GM21529 (cell line): ENCODE data around the gene SPTBN2.
A peak's percentile ranks its signal among the peaks of the same experiment; 100 is the strongest.

Experiments
- ATAC-seq: cut with Tn5 transposase; IDR thresholded peaks from one replicate; pipeline ENCODE4 v1.9.1; 2021; ENCODE audit not compliant: unreplicated experiment

Gene SPTBN2

GRCh38 chr11:66705587-66706335, 23.3 kb downstream of the SPTBN2 start:
- ATAC-seq = no peak

DNA sequence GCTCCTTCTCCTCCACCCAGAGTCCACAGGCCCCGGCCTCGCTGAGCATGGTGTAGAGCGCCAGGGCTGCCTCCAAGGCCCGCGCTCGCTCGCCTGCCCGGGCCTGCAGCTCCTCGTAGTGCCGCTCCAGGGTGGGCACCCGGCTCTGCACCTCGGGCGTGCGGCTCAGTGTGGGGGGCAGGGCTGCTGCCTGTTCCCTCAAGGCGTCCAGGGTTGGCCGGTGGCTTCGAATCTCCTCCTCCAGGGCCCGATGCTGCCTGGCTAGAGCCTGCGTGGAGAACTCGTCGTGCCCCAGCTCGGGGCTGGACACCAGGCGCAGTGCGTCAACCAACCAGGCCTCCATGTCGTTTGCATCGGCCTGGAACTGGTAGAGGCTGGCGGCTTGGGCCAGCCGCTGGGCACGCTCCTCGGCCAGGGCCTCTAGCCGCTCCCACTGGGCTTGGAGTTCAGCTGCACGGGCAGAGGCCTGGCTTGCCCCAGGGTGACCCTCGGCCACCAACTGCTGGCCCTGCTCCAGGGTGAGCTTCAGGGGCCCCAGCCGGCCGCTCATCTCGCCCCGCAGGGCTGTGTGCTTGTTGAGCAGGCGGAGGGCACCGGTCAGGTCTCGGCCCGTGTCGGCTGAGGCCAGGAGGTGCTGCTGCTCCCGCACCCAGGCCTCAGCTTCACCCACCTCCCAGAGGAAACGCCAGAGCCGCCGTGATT, 24.2 kb downstream of the SPTBN2 start:
- no peak for ATAC-seq

GRCh38 chr11:66701432-66702240, 27.4 kb downstream of the SPTBN2 start:
- ATAC-seq = no peak

GRCh38 chr11:66700742-66701141, 28.3 kb downstream of the SPTBN2 start:
- ATAC-seq = no peak

DNA sequence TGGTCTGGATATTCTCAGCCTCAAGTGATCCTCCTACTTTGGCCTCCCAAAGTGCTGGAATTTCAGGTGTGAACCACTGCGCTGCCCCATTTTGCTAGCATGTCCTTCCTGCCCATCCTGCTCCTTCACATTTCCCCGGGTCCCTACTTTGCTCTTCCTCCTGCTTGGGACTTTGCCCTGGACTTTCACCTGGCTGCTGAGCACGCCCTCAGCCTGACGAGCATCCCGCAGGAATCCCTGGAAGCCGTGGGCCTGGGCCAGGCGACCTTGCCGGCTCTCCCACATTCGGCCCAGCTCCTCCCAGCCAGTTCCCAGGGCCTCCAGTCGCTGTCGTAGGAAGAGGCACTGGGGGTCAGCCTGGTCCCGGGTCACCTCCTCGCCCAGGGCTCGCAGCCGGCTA, 28.7 kb downstream of the SPTBN2 start:
- ATAC-seq = no peak

GRCh38 chr11:66698491-66698890, 30.5 kb downstream of the SPTBN2 start:
- no peak for ATAC-seq

- ATAC-seq = no peak
Measured at GRCh38 chr11:66697988-66698387, 31.0 kb downstream of the SPTBN2 start.

GRCh38 chr11:66696146-66696545, 32.9 kb downstream of the SPTBN2 start:
- no peak for ATAC-seq

DNA sequence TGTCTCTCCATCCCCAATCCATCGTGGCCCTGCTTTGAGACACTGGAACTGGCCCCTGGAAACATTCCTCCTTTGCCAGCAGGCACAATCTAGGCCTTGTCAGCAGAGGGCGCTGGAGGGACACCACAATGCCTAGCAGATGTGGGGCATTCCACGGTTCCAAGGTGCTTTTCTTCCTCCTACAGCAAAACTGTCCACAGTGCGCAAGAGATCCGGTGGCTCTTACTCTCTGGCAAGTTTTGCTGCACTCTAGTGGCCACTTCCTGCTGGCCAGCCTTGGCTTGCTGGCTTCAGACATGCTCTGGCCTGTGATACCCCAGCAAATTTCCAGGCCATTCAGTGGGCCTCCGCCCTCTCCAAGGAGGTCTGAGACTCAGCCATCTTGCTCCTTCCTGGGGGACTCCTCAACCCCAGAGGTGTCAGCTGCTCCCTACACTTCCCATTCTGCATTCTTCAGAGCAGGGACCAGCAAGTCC, 34.2 kb downstream of the SPTBN2 start:
- ATAC-seq = peak; percentile 51

- ATAC-seq = no peak
Measured at GRCh38 chr11:66694056-66694410, 35.0 kb downstream of the SPTBN2 start.

- no peak for ATAC-seq
Measured at GRCh38 chr11:66693356-66694055, 35.5 kb downstream of the SPTBN2 start.

GRCh38 chr11:66692871-66693331, 36.1 kb downstream of the SPTBN2 start:
- no peak for ATAC-seq

GRCh38 chr11:66692446-66692845, 36.6 kb downstream of the SPTBN2 start:
- no peak for ATAC-seq

DNA sequence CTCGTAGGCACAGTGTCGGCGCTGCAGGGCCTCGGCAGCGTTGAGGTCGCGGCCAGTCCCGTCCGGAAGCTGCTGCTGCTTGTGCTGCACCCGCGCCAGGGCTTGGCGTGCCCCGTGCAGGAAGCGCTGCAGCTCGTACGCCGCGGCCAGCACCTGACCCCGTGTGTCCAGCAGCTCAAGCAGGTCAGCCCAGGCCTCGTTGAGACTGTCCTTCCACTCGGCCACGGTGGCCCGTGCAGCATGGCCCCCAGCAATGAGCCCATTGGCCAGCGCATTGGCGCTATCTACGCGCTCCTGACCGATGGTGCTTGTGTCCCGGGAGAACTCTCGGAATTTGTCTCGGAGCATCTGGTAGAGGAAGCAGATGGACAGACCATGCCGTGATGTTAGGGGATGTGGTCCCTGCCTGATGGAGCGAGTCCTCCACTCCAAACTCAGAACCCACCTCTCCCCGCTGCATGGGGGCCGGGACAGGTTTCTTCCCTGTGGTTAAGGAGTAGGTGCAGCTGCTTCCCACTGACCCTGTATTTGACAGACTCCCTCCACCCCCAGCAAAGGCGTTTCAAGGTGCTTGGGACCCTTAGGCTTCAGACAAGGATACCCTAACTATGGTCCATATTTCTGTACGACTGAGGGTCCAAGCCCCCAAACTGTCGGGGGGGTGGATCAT, 37.6 kb downstream of the SPTBN2 start:
- no peak for ATAC-seq

GRCh38 chr11:66689661-66690590, 39.1 kb downstream of the SPTBN2 start:
- ATAC-seq = no peak

DNA sequence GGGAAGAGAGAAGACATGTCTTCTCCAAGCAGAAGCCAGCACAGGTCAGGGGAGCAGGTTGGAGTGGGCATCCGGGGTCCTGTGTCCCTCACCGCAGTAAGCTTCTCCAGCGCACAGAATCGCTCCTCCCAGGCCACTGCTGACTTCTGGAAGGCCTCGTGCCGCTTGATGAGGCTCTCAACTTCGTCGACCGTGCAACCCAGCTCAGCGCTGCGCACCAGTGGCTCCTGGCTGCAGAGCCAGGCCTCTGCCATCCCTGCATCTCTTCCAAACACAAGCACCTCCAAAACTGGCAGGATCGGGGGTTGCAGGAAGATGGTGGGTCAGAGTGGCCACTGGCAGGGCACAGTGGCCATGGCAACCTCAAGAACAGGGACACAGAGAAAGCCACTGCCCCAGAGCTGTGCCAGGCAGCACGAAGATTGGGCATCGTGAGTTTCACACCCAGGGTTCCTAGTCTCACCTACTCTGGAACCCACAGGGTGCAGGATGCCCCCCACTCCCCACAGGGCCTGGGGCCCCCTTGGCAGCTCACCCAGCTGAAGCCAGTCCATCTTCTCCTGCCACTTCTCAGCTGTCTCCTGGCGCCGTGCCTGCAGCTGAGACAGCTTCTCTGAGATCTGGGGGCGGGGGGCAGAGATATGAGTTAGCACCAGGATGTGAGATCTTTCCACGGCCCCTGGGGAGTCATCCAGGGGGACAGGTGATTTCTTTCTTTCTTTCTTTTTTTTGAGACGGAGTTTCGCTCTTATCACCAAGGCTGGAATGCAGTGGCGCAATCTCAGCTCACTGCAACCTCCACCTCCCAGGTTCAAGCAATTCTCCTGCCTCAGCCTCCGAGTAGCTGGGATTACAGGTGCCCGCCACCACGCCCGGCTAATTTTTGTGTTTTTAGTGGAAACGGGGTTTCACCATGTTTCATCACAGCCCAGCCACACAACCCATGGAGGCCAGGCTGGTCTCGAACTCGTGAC, 40.2 kb downstream of the SPTBN2 start:
- no peak for ATAC-seq

- ATAC-seq = no peak
Measured at GRCh38 chr11:66687831-66688281, 41.2 kb downstream of the SPTBN2 start.
